DOHH2 (cell line): ENCODE data around the gene MCCC1.

Experiments used
- H3F3A ChIP-seq: fragments of 200-600 bp; sonication (generic), shearing (Covaris generic); 2 replicates; pipeline ENCODE4 v1.6.0; 2016; ENCODE audit warnings: antibody characterized with exemption, mild to moderate bottlenecking; ENCODE audit not compliant: control insufficient read depth, insufficient read depth
- H3K27ac ChIP-seq: fragments of 200-600 bp; sonication (generic); 2 replicates; pipeline ENCODE4 v1.5.1; 2014; ENCODE audit warnings: low read depth, mild to moderate bottlenecking, low read length, moderate library complexity
- H3K27me3 ChIP-seq: fragments of 200-600 bp; sonication (generic); 2 replicates; pipeline ENCODE4 v1.6.1; 2014; ENCODE audit warnings: mild to moderate bottlenecking, low read length, mixed read lengths; ENCODE audit not compliant: control insufficient read depth
- H3K36me3 ChIP-seq: fragments of 200-600 bp; sonication (generic); 2 replicates; pipeline ENCODE4 v1.6.1; 2014; ENCODE audit warnings: mild to moderate bottlenecking, low read length, moderate library complexity, mixed read lengths; ENCODE audit not compliant: control insufficient read depth
- H3K4me1 ChIP-seq: fragments of 200-600 bp; sonication (generic); 2 replicates; pipeline ENCODE4 v1.6.1; 2014; ENCODE audit warnings: mild to moderate bottlenecking, low read length, mixed read lengths; ENCODE audit not compliant: control insufficient read depth
- H3K4me2 ChIP-seq: fragments of 200-600 bp; sonication (generic); 2 replicates; pipeline ENCODE4 v1.6.0; 2014; ENCODE audit warnings: mild to moderate bottlenecking, low read length, moderate library complexity
- H3K4me3 ChIP-seq: fragments of 200-600 bp; sonication (generic); 2 replicates; pipeline ENCODE4 v1.5.1; 2014; ENCODE audit warnings: mild to moderate bottlenecking, low read length, mixed read lengths
- H3K79me2 ChIP-seq: fragments of 200-600 bp; sonication (generic); 2 replicates; pipeline ENCODE4 v1.6.1; 2014; ENCODE audit warnings: mild to moderate bottlenecking, low read length, mixed read lengths; ENCODE audit not compliant: control insufficient read depth
- H3K9me2 ChIP-seq: fragments of 200-600 bp; sonication (generic); replicated peaks from 2 replicates; pipeline ENCODE4 v1.6.1; 2014; ENCODE audit warnings: mild to moderate bottlenecking, low read length, mixed read lengths; ENCODE audit not compliant: control insufficient read depth
- H3K9me3 ChIP-seq: fragments of 200-600 bp; sonication (generic); 2 replicates; pipeline ENCODE4 v1.6.1; 2014; ENCODE audit warnings: antibody characterized with exemption, low read length, mixed read lengths; ENCODE audit not compliant: control insufficient read depth, insufficient read depth
- H4K20me1 ChIP-seq: fragments of 200-600 bp; sonication (generic); 2 replicates; pipeline ENCODE4 v1.6.0; 2014; ENCODE audit warnings: low read depth, mild to moderate bottlenecking, antibody characterized with exemption, low read length, moderate library complexity; ENCODE audit not compliant: control insufficient read depth, insufficient read depth
- EZH2phosphoT487 ChIP-seq: fragments of 200-600 bp; sonication (generic); IDR thresholded peaks from 2 replicates; pipeline ENCODE4 v1.6.1; 2017; ENCODE audit warnings: borderline replicate concordance, mild to moderate bottlenecking, antibody characterized with exemption, low read length, moderate library complexity, mixed read lengths
- TF ChIP-seq, protein P1 (sequence below): fragments of 200-600 bp; sonication (generic); IDR thresholded peaks from one replicate; pipeline ENCODE4 v1.5.1; 2014; ENCODE audit warnings: antibody characterized with exemption, mild to moderate bottlenecking, low read depth, low read length; ENCODE audit not compliant: poor library complexity, severe bottlenecking

The MCCC1 gene

DNA sequence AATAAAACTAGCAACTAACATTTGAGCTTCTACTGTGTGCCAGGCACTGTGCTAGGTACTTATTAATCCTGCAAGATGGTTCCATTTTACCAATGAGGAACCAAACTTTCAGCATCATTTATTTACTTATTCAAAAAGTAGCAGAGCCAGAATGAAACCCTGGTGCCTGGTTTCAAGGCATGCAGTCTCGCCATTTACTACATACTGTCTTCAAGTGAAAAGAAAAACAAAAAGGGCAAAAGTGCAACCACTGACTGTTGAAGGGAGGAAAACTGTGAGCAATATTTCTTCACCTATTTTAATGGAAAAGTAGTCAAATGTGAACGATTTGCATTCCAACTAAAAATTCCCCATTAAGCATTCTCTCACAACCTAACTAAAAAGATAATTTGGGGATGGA is 127.7 kb downstream of the MCCC1 start:
- H3F3A ChIP-seq: no peaks in the 10 kb centered on the region
- H3K9me2 ChIP-seq: no peaks in the 10 kb centered on the region
- no peak overlapping the region for H3K4me3 ChIP-seq
- H3K27me3 ChIP-seq: no peaks in the 10 kb centered on the region
- H3K27ac ChIP-seq: no peak overlapping the region
- H3K79me2 ChIP-seq: peaks cover 100% of the 10 kb centered on the region
- peaks cover 48% of the 10 kb centered on the region for H3K4me1 ChIP-seq
- no peaks in the 10 kb centered on the region; the same call in 1 of the 2 replicates for H3K36me3 ChIP-seq
- TF ChIP-seq, protein P1, sequence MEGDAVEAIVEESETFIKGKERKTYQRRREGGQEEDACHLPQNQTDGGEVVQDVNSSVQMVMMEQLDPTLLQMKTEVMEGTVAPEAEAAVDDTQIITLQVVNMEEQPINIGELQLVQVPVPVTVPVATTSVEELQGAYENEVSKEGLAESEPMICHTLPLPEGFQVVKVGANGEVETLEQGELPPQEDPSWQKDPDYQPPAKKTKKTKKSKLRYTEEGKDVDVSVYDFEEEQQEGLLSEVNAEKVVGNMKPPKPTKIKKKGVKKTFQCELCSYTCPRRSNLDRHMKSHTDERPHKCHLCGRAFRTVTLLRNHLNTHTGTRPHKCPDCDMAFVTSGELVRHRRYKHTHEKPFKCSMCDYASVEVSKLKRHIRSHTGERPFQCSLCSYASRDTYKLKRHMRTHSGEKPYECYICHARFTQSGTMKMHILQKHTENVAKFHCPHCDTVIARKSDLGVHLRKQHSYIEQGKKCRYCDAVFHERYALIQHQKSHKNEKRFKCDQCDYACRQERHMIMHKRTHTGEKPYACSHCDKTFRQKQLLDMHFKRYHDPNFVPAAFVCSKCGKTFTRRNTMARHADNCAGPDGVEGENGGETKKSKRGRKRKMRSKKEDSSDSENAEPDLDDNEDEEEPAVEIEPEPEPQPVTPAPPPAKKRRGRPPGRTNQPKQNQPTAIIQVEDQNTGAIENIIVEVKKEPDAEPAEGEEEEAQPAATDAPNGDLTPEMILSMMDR: no peak
- no peak for TF ChIP-seq EZH2phosphoT487
- no peaks in the 10 kb centered on the region for H3K9me3 ChIP-seq
- peaks cover 12% of the 10 kb centered on the region for H4K20me1 ChIP-seq
- H3K4me2 ChIP-seq: no peak overlapping the region

DNA sequence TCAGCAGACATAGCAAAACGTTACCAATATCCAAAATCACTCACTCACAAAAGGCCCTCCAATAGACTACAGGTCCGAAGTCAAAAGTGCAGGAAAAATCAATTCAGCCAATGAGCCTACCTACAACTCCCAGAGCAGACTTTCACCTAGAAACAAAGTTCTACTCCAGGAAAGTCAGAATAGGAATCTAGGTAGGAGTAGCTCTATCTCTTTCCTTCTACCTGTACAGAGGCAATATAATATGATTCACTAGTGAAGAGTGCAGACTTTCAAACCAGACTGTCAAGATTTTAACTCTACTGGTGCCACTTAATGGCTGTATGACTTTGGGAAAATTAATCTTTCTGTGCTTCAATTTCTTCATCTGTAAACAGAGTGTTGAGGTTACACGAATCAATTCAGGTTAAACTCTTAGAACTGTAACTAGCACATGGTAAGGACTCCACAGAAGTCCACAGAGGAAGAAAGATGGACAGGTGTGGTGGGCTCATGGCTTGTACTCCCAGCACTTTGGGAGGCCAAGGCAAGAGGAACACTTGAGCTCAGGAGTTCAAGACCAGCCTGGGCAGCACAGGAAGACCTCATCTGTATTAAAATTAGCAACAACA is 128.4 kb downstream of the MCCC1 start:
- H3F3A ChIP-seq: no peaks in the 10 kb centered on the region
- H3K36me3 ChIP-seq: no peaks in the 10 kb centered on the region; the same call in 1 of the 2 replicates
- TF ChIP-seq, protein P1: no peak
- TF ChIP-seq EZH2phosphoT487: no peak
- H3K4me2 ChIP-seq: no peak overlapping the region
- H4K20me1 ChIP-seq: peaks cover 7% of the 10 kb centered on the region
- H3K9me3 ChIP-seq: no peaks in the 10 kb centered on the region
- H3K27ac ChIP-seq: no peak overlapping the region
- peaks cover 100% of the 10 kb centered on the region for H3K79me2 ChIP-seq
- no peak overlapping the region for H3K4me3 ChIP-seq
- peaks cover 44% of the 10 kb centered on the region for H3K4me1 ChIP-seq
- no peaks in the 10 kb centered on the region for H3K27me3 ChIP-seq
- H3K9me2 ChIP-seq: no peaks in the 10 kb centered on the region

DNA sequence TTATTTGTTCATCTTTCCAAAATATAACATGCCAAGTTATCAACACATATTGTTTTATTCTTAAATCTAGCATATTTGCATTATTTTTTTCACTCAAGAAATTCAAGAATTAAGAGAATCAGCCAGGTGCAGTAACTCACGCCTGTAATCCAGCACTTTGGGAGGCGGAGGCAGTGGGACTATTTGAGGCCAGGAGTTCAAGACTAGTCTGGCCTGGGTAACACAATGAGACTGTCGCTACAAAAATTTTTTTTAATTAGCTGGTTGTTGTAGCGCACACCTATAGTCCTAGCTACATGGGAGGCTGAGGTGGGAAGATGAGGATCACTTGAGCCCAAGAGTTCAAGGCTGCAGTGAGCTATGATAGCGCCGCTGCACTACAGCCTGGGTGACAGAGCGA is 129.4 kb downstream of the MCCC1 start:
- Histone ChIP-seq H3K36me3 (peaks cover 8% of the 10 kb centered on the region), H3K9me3 (no peaks in the 10 kb centered on the region), H3K4me1 (peaks cover 44% of the 10 kb centered on the region), H3K27me3 (no peaks in the 10 kb centered on the region), H3F3A (no peaks in the 10 kb centered on the region), H3K4me2 (no peak overlapping the region), H3K9me2 (no peaks in the 10 kb centered on the region), H3K4me3 (no peak overlapping the region), H3K79me2 (peaks cover 100% of the 10 kb centered on the region), H4K20me1 (peaks cover 6% of the 10 kb centered on the region), H3K27ac (no peak overlapping the region)
- TF ChIP-seq EZH2phosphoT487: no peak

DNA sequence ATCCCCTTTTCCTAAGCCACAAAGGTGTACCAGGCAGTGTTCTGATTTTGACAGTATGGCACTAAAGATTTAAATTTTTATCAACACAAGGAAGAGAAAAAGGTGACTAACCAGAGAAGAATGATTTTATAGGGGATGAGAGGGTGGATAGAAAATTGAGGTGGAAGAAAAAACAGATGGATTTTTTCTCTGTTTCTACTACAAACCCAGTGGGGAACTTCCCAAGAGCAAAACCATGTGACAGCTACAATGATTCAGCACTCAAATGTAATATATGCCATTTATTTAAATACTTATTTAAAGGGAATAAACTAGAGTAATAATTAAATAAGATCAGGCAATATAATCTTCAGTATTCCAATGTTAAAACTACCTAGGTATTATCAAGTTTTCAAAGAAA is 130.0 kb downstream of the MCCC1 start:
- H3K27me3 ChIP-seq: no peaks in the 10 kb centered on the region
- peaks cover 97% of the 10 kb centered on the region for H3K79me2 ChIP-seq
- H3K4me2 ChIP-seq: no peak overlapping the region
- peaks cover 9% of the 10 kb centered on the region for H3K36me3 ChIP-seq
- H3K4me1 ChIP-seq: peaks cover 44% of the 10 kb centered on the region
- H3K4me3 ChIP-seq: no peak overlapping the region
- no peaks in the 10 kb centered on the region for H3K9me2 ChIP-seq
- peaks cover 6% of the 10 kb centered on the region for H4K20me1 ChIP-seq
- TF ChIP-seq, protein P1: no peak
- H3K9me3 ChIP-seq: no peaks in the 10 kb centered on the region
- no peaks in the 10 kb centered on the region for H3F3A ChIP-seq
- no peak overlapping the region for H3K27ac ChIP-seq
